ENCODE data around the gene GALNT2.

The GALNT2 gene

GRCh38 chr1:230057681-230058565 lies 9.1 kb upstream of the GALNT2 start:
- Histone ChIP-seq H3K36me3 (replicated peaks; ENCODE audit: insufficient read depth, low read length) (no peaks in the 10 kb centered on the region), H3K4me3 (ENCODE audit: low read length) (no peak overlapping the region), H3F3A (ENCODE audit: insufficient read depth, low read length) (no peaks in the 10 kb centered on the region), H2AFZ (ENCODE audit: low read length) (no peak overlapping the region), H3K4me2 (ENCODE audit: low read depth, low read length) (no peak overlapping the region), H3K4me1 (ENCODE audit: low read length) (no peaks in the 10 kb centered on the region), H3K27me3 (replicated peaks; ENCODE audit: insufficient read depth, low read length) (no peaks in the 10 kb centered on the region), H3K79me2 (ENCODE audit: low read length) (no peaks in the 10 kb centered on the region), H4K20me1 (ENCODE audit: insufficient read depth, low read length) (no peaks in the 10 kb centered on the region), H3K9me3 (replicated peaks; ENCODE audit: insufficient read depth, low read length) (no peaks in the 10 kb centered on the region), H3K9me2 (replicated peaks; ENCODE audit: insufficient read depth, low read length) (no peaks in the 10 kb centered on the region), H3K9ac (ENCODE audit: low read length) (no peak overlapping the region), H3K27ac (ENCODE audit: low read length) (no peak overlapping the region)
- TF ChIP-seq EZH2phosphoT487 (IDR thresholded peaks at IDR 0.05; ENCODE audit: low read length) = no peak
- TF ChIP-seq, protein P1, sequence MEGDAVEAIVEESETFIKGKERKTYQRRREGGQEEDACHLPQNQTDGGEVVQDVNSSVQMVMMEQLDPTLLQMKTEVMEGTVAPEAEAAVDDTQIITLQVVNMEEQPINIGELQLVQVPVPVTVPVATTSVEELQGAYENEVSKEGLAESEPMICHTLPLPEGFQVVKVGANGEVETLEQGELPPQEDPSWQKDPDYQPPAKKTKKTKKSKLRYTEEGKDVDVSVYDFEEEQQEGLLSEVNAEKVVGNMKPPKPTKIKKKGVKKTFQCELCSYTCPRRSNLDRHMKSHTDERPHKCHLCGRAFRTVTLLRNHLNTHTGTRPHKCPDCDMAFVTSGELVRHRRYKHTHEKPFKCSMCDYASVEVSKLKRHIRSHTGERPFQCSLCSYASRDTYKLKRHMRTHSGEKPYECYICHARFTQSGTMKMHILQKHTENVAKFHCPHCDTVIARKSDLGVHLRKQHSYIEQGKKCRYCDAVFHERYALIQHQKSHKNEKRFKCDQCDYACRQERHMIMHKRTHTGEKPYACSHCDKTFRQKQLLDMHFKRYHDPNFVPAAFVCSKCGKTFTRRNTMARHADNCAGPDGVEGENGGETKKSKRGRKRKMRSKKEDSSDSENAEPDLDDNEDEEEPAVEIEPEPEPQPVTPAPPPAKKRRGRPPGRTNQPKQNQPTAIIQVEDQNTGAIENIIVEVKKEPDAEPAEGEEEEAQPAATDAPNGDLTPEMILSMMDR (IDR thresholded peaks at IDR 0.05; ENCODE audit: low read length) = no peak
- TF ChIP-seq EZH2 (optimal IDR thresholded peaks at IDR 0.05; ENCODE audit: low read depth, low read length) = no peak
- no peak for DNase-seq

GRCh38 chr1:230058626-230059025 lies 8.4 kb upstream of the GALNT2 start:
- H3K4me3 ChIP-seq (ENCODE audit: low read length) = no peak overlapping the region
- no peaks in the 10 kb centered on the region for H3K27me3 ChIP-seq (replicated peaks; ENCODE audit: insufficient read depth, low read length)
- H2AFZ ChIP-seq (ENCODE audit: low read length) = no peak overlapping the region
- no peak overlapping the region for H3K27ac ChIP-seq (ENCODE audit: low read length)
- no peak overlapping the region for H3K4me2 ChIP-seq (ENCODE audit: low read depth, low read length)
- H3K9me2 ChIP-seq (replicated peaks; ENCODE audit: insufficient read depth, low read length) = no peaks in the 10 kb centered on the region
- DNase-seq = no peak
- H3K9me3 ChIP-seq (replicated peaks; ENCODE audit: insufficient read depth, low read length) = no peaks in the 10 kb centered on the region
- TF ChIP-seq, protein P1 (IDR thresholded peaks at IDR 0.05; ENCODE audit: low read length) = no peak
- TF ChIP-seq EZH2phosphoT487 (IDR thresholded peaks at IDR 0.05; ENCODE audit: low read length) = no peak
- TF ChIP-seq EZH2 (optimal IDR thresholded peaks at IDR 0.05; ENCODE audit: low read depth, low read length) = no peak
- no peaks in the 10 kb centered on the region for H3F3A ChIP-seq (ENCODE audit: insufficient read depth, low read length)
- H3K9ac ChIP-seq (ENCODE audit: low read length) = no peak overlapping the region
- H4K20me1 ChIP-seq (ENCODE audit: insufficient read depth, low read length) = no peaks in the 10 kb centered on the region
- H3K36me3 ChIP-seq (replicated peaks; ENCODE audit: insufficient read depth, low read length) = no peaks in the 10 kb centered on the region
- no peaks in the 10 kb centered on the region for H3K79me2 ChIP-seq (ENCODE audit: low read length)
- no peaks in the 10 kb centered on the region for H3K4me1 ChIP-seq (ENCODE audit: low read length)

- H3K79me2 ChIP-seq (ENCODE audit: low read length) = no peaks in the 10 kb centered on the region
- H3K36me3 ChIP-seq (replicated peaks; ENCODE audit: insufficient read depth, low read length) = no peaks in the 10 kb centered on the region
- no peak overlapping the region for H3K4me3 ChIP-seq (ENCODE audit: low read length)
- no peaks in the 10 kb centered on the region for H4K20me1 ChIP-seq (ENCODE audit: insufficient read depth, low read length)
- no peak overlapping the region for H3K9ac ChIP-seq (ENCODE audit: low read length)
- no peak overlapping the region for H3K27ac ChIP-seq (ENCODE audit: low read length)
- peaks cover 8% of the 10 kb centered on the region for H3F3A ChIP-seq (ENCODE audit: insufficient read depth, low read length)
- TF ChIP-seq, protein P1 (IDR thresholded peaks at IDR 0.05; ENCODE audit: low read length) = no peak
- TF ChIP-seq EZH2 (optimal IDR thresholded peaks at IDR 0.05; ENCODE audit: low read depth, low read length) = no peak
- no peak for TF ChIP-seq EZH2phosphoT487 (IDR thresholded peaks at IDR 0.05; ENCODE audit: low read length)
- no peak for DNase-seq
- H3K9me3 ChIP-seq (replicated peaks; ENCODE audit: insufficient read depth, low read length) = no peaks in the 10 kb centered on the region
- H3K4me2 ChIP-seq (ENCODE audit: low read depth, low read length) = no peak overlapping the region
- no peaks in the 10 kb centered on the region for H3K9me2 ChIP-seq (replicated peaks; ENCODE audit: insufficient read depth, low read length)
- no peaks in the 10 kb centered on the region for H3K27me3 ChIP-seq (replicated peaks; ENCODE audit: insufficient read depth, low read length)
- no peaks in the 10 kb centered on the region; the same call in 1 of the 2 replicates for H3K4me1 ChIP-seq (ENCODE audit: low read length)
- no peak overlapping the region for H2AFZ ChIP-seq (ENCODE audit: low read length)
These were observed 5.2 kb upstream of the GALNT2 start for GRCh38 chr1:230061801-230062200.

Measured in MM.1S (cell line).